ENCODE results near the gene SLC6A3. TPM values are rescaled to one million over a fixed set of nuclear protein-coding genes. Genes with fewer than 3 reads are reported as not detected.

SLC6A3 gene
- total and polyA plus RNA-seq, 9 of the 15 experiments (the other 6 are each of a cell fraction or from before 2014, with no cell fraction given) = not detected

GRCh38 chr5:1424716-1425115, 20.5 kb downstream of the SLC6A3 start:
- no peaks in the 10 kb centered on the region for H3K79me2 ChIP-seq (ENCODE audit: control insufficient read depth, insufficient read depth, low read length)
- ChIA-PET CTCF (ENCODE audit: low intra/inter-chr PET ratio) (no interaction called here), POLR2A (no interaction called here)
- intact Hi-C loops (cut with micrococcal nuclease) = no loop called here
- in situ Hi-C loops (cut with MboI) = no loop called here
- no peak overlapping the region for H2AFZ ChIP-seq (ENCODE audit: low read depth, low read length)
- 0 out of 2 replicates have a peak, but pooled peaks cover 7% of the 10 kb centered on the region for H4K20me1 ChIP-seq (replicated peaks; ENCODE audit: control insufficient read depth, insufficient read depth, low read length)
- H3K9ac ChIP-seq (ENCODE audit: insufficient read depth in 1 of 2, low read depth in 2 of 2, low read length in 2 of 2) = no peak overlapping the region
- DNase-seq (ENCODE audit: extremely low read depth in 1 of 4, low spot score in 3 of 4) = no peak
- no peak overlapping the region for H3K4me3 ChIP-seq
- FAIRE-seq = no peak
- peaks cover 6 to 23% of the 10 kb centered on the region in 2 experiments; a peak in 4 of 5 replicates for H3K27me3 ChIP-seq (ENCODE audit: control insufficient read depth in 2 of 2, insufficient read depth in 2 of 2, low read length in 2 of 2)
- H3K36me3 ChIP-seq (ENCODE audit: control insufficient read depth, insufficient read depth, low read length) = no peaks in the 10 kb centered on the region
- no peak for ATAC-seq
- H3K9me1 ChIP-seq (ENCODE audit: control insufficient read depth, insufficient read depth, low read length) = peaks cover 3% of the 10 kb centered on the region
- 1% methylated on average over 9 of the region's 9 CpGs for whole genome bisulfite sequencing (ENCODE audit: insufficient coverage, low coverage, missing lambda C conversion rate)
- TF ChIP-seq HDAC6 (IDR thresholded peaks at IDR 0.05; ENCODE audit: low read depth, low read length) (no peak), NELFE (IDR thresholded peaks at IDR 0.05; ENCODE audit: insufficient read depth, insufficient read length) (no peak), ZNF589 (CRISPR knock-in tag; IDR thresholded peaks at IDR 0.05; ENCODE audit: low read depth) (no peak), ZNF511 (CRISPR knock-in tag; IDR thresholded peaks at IDR 0.05) (no peak), CBX3 (IDR thresholded peaks at IDR 0.05; ENCODE audit: borderline replicate concordance in 1 of 2, low read length in 2 of 2) (no peak), POLR2AphosphoS2 (IDR thresholded peaks at IDR 0.05; ENCODE audit: low read length) (no peak), MAFK (IDR thresholded peaks at IDR 0.05; ENCODE audit: low read length) (no peak), ZNF165 (CRISPR knock-in tag; IDR thresholded peaks at IDR 0.05; ENCODE audit: borderline replicate concordance) (no peak)
- TF ChIP-seq, protein P1, sequence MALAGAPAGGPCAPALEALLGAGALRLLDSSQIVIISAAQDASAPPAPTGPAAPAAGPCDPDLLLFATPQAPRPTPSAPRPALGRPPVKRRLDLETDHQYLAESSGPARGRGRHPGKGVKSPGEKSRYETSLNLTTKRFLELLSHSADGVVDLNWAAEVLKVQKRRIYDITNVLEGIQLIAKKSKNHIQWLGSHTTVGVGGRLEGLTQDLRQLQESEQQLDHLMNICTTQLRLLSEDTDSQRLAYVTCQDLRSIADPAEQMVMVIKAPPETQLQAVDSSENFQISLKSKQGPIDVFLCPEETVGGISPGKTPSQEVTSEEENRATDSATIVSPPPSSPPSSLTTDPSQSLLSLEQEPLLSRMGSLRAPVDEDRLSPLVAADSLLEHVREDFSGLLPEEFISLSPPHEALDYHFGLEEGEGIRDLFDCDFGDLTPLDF (CRISPR knock-in tag; IDR thresholded peaks at IDR 0.05) = no peak
- TF ChIP-seq, protein P2, sequence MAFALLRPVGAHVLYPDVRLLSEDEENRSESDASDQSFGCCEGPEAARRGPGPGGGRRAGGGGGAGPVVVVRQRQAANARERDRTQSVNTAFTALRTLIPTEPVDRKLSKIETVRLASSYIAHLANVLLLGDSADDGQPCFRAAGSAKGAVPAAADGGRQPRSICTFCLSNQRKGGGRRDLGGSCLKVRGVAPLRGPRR (CRISPR knock-in tag; IDR thresholded peaks at IDR 0.05) = no peak
- TF ChIP-seq, protein P3, sequence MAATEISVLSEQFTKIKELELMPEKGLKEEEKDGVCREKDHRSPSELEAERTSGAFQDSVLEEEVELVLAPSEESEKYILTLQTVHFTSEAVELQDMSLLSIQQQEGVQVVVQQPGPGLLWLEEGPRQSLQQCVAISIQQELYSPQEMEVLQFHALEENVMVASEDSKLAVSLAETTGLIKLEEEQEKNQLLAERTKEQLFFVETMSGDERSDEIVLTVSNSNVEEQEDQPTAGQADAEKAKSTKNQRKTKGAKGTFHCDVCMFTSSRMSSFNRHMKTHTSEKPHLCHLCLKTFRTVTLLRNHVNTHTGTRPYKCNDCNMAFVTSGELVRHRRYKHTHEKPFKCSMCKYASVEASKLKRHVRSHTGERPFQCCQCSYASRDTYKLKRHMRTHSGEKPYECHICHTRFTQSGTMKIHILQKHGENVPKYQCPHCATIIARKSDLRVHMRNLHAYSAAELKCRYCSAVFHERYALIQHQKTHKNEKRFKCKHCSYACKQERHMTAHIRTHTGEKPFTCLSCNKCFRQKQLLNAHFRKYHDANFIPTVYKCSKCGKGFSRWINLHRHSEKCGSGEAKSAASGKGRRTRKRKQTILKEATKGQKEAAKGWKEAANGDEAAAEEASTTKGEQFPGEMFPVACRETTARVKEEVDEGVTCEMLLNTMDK (IDR thresholded peaks at IDR 0.05; ENCODE audit: borderline replicate concordance, insufficient read depth, low read depth, low read length, poor library complexity, severe bottlenecking) = no peak
- peaks cover 0 to 6% of the 10 kb centered on the region in 2 experiments; a peak in 1 of 5 replicates for H3K4me1 ChIP-seq (replicated peaks in 1 of 2; ENCODE audit: control insufficient read depth in 2 of 2, insufficient read depth in 2 of 2, low read length in 2 of 2)
- H3K4me2 ChIP-seq (ENCODE audit: insufficient read depth, low read length) = no peak overlapping the region
- 0 out of 2 replicates have a peak, but pooled peaks cover 2% of the 10 kb centered on the region for H3K9me3 ChIP-seq (replicated peaks; ENCODE audit: control insufficient read depth, insufficient read depth, low read depth, low read length)
- H3K27ac ChIP-seq (ENCODE audit: extremely low read depth, low read depth, low read length) = no peak overlapping the region
- BruUV-seq (replicated peaks) = no TSS peak
